Duodenal mucosa (tissue), 2 donors: ENCODE data around the gene FBXO42.
A peak's percentile ranks its signal among the peaks of the same experiment; 100 is the strongest.

ENCODE experiments used
- H3K27ac ChIP-seq: one replicate; pipeline ENCODE4 v1.7.0; 2013; ENCODE audit warnings: low read depth, low read length
- H3K27me3 ChIP-seq, 2 donors: one replicate each; pipeline ENCODE4 v1.7.0; 2013; ENCODE audit warnings: low read length in 2 of 2, control low read depth in 1 of 2; ENCODE audit not compliant: insufficient read depth in 2 of 2, control insufficient read depth in 1 of 2
- H3K36me3 ChIP-seq, 2 donors: one replicate each; pipeline ENCODE4 v1.7.0; 2013; ENCODE audit warnings: low read length in 2 of 2, control low read depth in 1 of 2; ENCODE audit not compliant: insufficient read depth in 2 of 2, control insufficient read depth in 1 of 2
- H3K4me1 ChIP-seq, 2 donors: one replicate each; pipeline ENCODE4 v1.7.0; 2013; ENCODE audit warnings: low read length in 2 of 2, control low read depth in 1 of 2; ENCODE audit not compliant: insufficient read depth in 2 of 2, control insufficient read depth in 1 of 2
- H3K4me3 ChIP-seq, 2 donors: one replicate each; pipeline ENCODE4 v1.7.0; 2013; ENCODE audit warnings: low read length in 2 of 2, low read depth in 1 of 2
- H3K9ac ChIP-seq, 2 donors: one replicate each; pipeline ENCODE4 v1.7.0; 2013; ENCODE audit warnings: low read length in 2 of 2, low read depth in 1 of 2
- H3K9me3 ChIP-seq, 2 donors: one replicate each; pipeline ENCODE4 v1.7.0; 2013; ENCODE audit warnings: low read length in 2 of 2, control low read depth in 1 of 2; ENCODE audit not compliant: control insufficient read depth in 1 of 2

Gene FBXO42

DNA sequence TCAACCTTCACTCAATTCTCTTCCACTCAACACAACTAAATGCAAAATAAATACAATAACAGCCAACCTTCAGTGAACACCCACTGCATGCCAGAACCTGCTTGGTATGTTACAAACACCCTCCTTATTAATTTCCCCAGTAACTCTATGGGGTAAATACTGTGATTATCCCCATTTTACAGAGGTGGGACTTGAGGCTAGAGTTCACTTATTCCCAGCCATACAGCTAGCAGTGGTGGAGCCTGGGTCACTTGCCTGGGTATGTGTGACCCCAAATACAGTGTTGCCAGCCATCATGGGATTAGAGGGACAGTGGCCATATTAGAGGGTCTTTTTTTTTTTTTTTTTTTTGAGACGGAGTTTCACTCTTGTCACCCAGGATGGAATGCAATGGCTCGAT is 116.9 kb downstream of the FBXO42 start:
- Histone ChIP-seq H3K27ac (no peak overlapping the region), H3K9me3 (no peaks in the 10 kb centered on the region), H3K36me3 (peaks cover 0 to 2% of the 10 kb centered on the region in 2 donors), H3K27me3 (no peaks in the 10 kb centered on the region), H3K9ac (no peak overlapping the region), H3K4me1 (peaks cover 13 to 18% of the 10 kb centered on the region in 2 donors), H3K4me3 (no peak overlapping the region)

DNA sequence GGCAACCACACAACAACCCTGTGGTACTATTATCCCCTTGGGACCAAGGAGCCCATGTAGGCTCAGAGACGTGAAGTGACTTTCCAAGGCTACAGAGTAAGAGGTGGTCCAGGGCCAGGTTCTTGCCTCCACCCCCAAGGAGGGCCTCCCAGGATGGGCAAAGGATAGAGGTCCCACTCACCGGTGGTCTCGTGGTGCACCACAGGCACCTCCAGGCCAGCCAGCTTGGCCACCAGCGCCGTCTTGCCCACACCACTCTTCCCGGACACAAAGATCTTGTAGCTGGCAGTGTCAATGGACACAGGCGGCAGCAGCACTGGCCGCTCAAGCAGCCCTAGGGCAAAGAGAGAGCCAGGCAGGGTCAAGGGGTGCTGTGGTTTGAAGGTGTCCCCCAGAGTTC is 118.8 kb downstream of the FBXO42 start:
- Histone ChIP-seq H3K27me3 (no peaks in the 10 kb centered on the region), H3K4me3 (no peak overlapping the region), H3K9ac (no peak overlapping the region), H3K27ac (no peak overlapping the region), H3K9me3 (no peaks in the 10 kb centered on the region), H3K36me3 (peaks cover 0 to 2% of the 10 kb centered on the region in 2 donors), H3K4me1 (peaks cover 13 to 18% of the 10 kb centered on the region in 2 donors)

DNA sequence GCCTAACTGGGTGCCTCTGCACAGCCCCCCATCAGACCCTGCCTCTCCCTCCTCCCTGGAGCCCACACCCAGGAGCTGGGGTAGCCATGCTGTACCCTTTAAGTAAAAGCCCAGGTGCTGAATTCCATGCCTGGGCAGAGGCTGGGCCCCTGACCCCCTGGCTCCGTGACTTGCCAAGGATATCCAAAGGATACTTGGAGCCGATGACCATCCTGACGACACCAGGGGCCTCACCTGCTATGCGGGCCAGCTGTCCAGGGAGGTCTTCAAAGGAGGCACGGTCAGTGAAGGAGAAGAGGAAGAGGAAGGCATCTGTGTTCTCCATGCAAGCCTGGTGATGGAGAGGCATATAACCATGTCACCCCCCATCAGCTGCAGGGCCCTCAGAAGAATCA is 120.0 kb downstream of the FBXO42 start:
- peaks cover 0 to 3% of the 10 kb centered on the region in 2 donors for H3K27me3 ChIP-seq
- no peak overlapping the region for H3K9ac ChIP-seq
- H3K27ac ChIP-seq = no peak overlapping the region
- peaks cover 8 to 12% of the 10 kb centered on the region in 2 donors for H3K4me1 ChIP-seq
- peaks cover 0 to 2% of the 10 kb centered on the region in 2 donors for H3K36me3 ChIP-seq
- no peak overlapping the region for H3K4me3 ChIP-seq
- H3K9me3 ChIP-seq = no peaks in the 10 kb centered on the region

DNA sequence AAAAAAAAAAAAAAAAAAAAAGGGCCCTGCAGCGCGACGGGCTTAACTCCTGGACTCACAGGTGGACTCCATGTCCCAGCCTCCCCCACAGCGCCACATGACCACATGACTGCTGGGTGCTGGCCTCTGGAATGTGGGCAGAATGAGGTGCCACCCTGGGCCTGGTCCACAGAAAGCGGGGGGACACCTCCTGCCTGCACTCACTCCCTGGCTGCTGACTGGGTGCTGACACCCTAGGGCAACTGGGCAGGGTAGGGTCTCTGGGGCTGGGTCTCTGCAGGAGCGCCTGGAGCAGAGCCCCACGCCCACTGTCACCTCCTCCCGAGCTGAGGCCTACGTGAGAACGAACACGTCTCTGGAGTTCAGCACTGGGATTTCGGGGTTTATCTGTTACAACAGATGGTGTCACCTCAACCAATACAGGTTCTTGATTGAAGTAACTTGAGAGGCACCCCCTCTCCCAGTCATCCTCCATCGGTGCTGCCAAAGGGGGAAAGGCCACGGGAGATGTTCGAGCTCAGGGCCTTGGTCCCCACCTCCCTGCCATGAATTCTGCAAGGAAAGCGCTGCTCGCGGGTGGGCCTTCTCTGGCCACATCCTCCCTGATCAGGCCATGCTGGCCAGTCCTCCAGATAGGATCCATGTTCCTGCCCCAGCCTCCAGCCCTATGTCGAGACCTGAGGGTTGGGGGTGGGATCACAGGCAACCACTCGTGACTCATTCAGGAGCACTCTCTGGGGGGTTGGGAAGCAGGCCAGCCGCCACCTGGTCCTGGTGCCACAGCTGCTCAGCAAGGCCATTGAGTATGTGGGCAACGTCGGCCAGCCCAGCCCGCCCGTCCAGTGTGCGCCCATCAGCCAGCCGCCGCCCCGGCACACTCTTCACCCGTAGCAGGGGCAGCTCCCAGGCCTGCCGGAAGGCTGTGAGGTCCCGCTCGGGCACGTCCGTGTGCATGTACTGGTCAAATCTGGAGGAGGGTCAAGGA is 120.7 kb downstream of the FBXO42 start:
- Histone ChIP-seq H3K9me3 (no peaks in the 10 kb centered on the region), H3K27ac (no peak overlapping the region), H3K36me3 (peaks cover 0 to 2% of the 10 kb centered on the region in 2 donors), H3K4me1 (peaks cover 5 to 9% of the 10 kb centered on the region in 2 donors), H3K27me3 (peaks cover 0 to 7% of the 10 kb centered on the region in 2 donors), H3K9ac (no peak overlapping the region), H3K4me3 (no peak overlapping the region)

DNA sequence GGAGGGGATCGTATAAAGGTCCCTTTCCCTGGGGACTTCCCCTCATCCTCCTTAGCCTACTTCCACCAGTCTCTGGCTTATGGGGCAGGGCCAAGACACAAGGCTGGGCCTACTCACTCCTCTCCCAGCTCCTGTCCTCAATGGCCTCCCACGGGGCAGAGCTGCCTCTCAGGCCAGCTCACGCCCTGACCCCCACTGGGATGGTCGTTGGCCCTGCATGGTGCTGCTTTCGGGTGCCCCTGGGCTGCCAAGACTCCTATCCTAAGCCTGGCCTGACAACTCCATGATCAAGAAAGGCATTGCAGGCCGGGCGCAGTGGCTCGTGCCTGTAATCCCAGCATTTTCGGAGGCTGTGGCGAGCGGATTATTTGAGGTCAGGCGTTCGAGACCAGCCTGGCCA is 121.5 kb downstream of the FBXO42 start:
- peaks cover 0 to 10% of the 10 kb centered on the region in 2 donors for H3K27me3 ChIP-seq
- no peak overlapping the region for H3K9ac ChIP-seq
- no peak overlapping the region for H3K27ac ChIP-seq
- peaks cover 0 to 2% of the 10 kb centered on the region in 2 donors for H3K36me3 ChIP-seq
- no peaks in the 10 kb centered on the region for H3K9me3 ChIP-seq
- no peak overlapping the region for H3K4me3 ChIP-seq
- H3K4me1 ChIP-seq = peaks cover 0 to 4% of the 10 kb centered on the region in 2 donors

DNA sequence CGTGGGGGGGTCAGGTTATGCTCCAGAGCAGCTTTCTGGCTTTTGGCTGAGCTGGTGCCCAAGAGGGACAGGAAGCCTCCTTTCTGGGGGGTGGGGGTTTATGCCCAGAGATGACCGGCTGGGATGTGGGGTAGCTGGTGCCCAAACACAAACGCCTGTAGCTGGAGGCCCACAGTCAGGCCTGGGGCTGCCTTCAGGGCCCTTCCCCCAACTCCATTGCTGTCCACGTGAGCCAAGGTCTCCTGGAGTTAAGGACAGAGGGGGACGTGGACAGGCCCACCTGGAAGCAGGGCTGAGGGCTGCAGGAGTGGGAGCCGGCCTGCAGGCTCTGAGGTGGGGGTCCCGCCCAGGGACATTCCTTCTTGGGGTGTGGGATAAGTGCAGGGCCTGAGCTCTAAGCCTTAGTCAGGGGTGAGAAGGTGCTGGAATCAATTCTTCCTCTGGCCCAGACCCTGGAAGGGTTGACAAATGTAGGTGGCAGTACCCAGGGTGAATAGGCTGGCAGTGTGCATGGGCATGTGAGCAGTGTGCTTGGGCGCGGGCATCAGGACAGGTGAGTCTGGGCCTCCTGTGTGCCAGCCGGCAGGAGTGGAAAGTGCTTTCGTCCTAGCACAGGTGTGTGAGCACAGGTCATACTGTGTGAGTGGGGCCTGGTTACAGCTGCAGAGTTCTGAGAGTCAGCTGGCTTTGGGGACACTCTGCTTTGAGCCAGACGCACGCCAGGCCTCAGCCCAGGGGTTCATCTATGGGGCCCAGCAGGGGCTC is 122.1 kb downstream of the FBXO42 start:
- Histone ChIP-seq H3K9me3 (no peaks in the 10 kb centered on the region), H3K4me1 (peaks cover 0 to 4% of the 10 kb centered on the region in 2 donors), H3K27ac (no peak overlapping the region), H3K4me3 (no peak overlapping the region), H3K27me3 (peaks cover 0 to 10% of the 10 kb centered on the region in 2 donors), H3K9ac (no peak overlapping the region), H3K36me3 (peaks cover 0 to 2% of the 10 kb centered on the region in 2 donors)

DNA sequence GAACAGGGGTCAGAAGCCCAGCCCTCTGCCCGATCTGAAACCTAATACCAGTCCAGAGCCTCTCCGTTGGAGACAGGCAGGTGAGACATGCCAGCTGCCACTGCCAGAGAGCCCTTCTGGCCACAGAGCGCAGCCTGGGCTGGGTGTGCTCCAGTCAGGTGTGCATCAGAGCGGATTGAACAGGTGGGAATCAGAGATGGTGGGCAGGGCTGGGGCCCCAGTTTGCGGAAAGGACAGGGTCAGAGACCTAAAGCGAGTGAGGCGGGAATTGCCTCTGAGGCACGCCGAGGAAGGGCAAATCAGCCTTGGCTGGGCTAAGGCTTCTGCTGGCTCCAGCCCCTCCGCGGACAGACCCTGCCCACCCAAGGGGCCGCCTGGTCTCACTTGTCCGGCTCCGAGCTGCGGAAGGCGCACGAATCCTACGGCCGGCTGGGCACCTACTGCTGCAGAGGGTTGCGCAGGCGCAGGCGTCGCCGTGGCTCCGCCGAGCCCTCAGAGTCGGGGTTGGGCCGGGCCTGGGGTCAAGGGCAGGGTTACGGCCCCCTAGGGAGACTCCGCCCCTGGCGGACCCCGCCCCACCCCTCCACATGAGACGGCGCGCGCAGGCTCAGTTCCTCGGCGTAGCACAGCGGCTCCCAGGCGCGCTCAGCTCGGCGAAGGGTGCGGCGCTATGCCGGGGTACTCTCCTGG is 125.6 kb downstream of the FBXO42 start:
- Histone ChIP-seq H3K27ac (peak overlapping the region; percentile 25), H3K9me3 (no peaks in the 10 kb centered on the region), H3K4me3 (peak overlapping the region; percentile 48 to 65), H3K27me3 (peaks cover 0 to 10% of the 10 kb centered on the region in 2 donors), H3K4me1 (peaks cover 0 to 4% of the 10 kb centered on the region in 2 donors), H3K36me3 (no peaks in the 10 kb centered on the region), H3K9ac (peak overlapping the region; percentile 10 to 54)

DNA sequence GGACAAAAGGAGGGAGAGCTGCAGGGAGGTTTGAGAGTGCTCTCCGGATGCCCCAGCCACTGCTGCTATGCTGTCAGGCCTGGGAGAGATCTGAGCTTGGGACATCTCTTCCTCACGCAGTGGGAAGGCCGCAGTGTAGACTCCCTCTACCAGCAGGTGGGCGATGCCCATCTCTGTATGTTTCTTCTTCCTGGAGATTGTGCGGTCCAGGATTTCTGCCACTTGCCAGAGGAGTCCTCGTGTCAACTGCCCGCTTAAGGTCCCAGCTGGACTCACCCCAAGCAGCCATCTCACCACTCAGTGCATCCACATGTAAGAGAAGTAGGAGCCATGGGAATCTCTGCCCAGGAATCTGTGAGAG is 126.2 kb downstream of the FBXO42 start:
- Histone ChIP-seq H3K9me3 (no peaks in the 10 kb centered on the region), H3K9ac (peak overlapping the region; percentile 10 to 43)

DNA sequence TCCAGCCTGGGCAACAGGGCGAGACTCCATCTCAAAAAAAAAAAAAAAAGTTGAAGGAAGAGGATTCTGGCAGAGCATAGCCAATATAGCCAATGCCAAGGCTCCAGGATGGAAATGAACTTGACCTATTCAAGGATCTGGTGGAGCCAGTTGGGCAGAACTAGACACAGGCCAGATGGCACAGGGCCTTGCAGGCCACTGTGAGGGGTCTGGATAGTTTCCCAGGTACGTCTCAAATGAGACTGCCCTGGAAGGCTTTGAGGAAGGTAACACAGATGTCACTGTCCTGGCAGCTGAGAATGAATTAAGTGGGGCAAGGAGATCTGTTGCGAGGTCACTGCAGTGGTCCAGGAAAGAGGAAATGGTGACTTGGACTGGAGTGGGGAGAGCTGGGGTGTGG is 127.8 kb downstream of the FBXO42 start:
- Histone ChIP-seq H3K4me1 (peaks cover 8 to 12% of the 10 kb centered on the region in 2 donors), H3K27ac (no peak overlapping the region), H3K9me3 (no peaks in the 10 kb centered on the region), H3K4me3 (no peak overlapping the region), H3K36me3 (no peaks in the 10 kb centered on the region), H3K27me3 (peaks cover 0 to 10% of the 10 kb centered on the region in 2 donors), H3K9ac (no peak overlapping the region)

More for the DNA sequence above, 126.2 kb downstream of the FBXO42 start:
- Histone ChIP-seq H3K4me3 (peak overlapping the region in 1 of 2 donors; percentile 48), H3K27me3 (peaks cover 0 to 10% of the 10 kb centered on the region in 2 donors), H3K36me3 (no peaks in the 10 kb centered on the region), H3K4me1 (peaks cover 0 to 4% of the 10 kb centered on the region in 2 donors), H3K27ac (no peak overlapping the region)
